Activated T-helper 17 cell treated with anti-CD3 and anti-CD28 coated beads, Interleukin-2, amount 50 U/mL, for 72 hours (primary cell): Measurements from ENCODE around the gene COL5A1. TPM values are rescaled to one million over a fixed set of nuclear protein-coding genes. Genes with fewer than 3 reads are reported as not detected.

ENCODE experiments used
- ATAC-seq: fragments of 150-1000 bp; cut with Tn5 transposase; replicated peaks from 2 replicates; pipeline ENCODE4 v1.10.0; 2021; ENCODE audit warnings: mild to moderate bottlenecking, moderate library complexity
- H3K27ac Mint-ChIP-seq: one replicate; pipeline ENCODE4 v1.8.0; 2022; ENCODE audit warnings: mixed read lengths
- H3K27me3 Mint-ChIP-seq: one replicate; pipeline ENCODE4 v1.8.0; 2022; ENCODE audit warnings: mixed read lengths
- H3K36me3 Mint-ChIP-seq: one replicate; pipeline ENCODE4 v1.8.0; 2022; ENCODE audit warnings: low read depth, mild to moderate bottlenecking, mixed read lengths
- H3K4me1 Mint-ChIP-seq: one replicate; pipeline ENCODE4 v1.8.0; 2022; ENCODE audit warnings: mixed read lengths
- H3K4me3 Mint-ChIP-seq: one replicate; pipeline ENCODE4 v1.8.0; 2022; ENCODE audit warnings: mild to moderate bottlenecking, mixed read lengths
- H3K9me3 Mint-ChIP-seq: one replicate; pipeline ENCODE4 v1.8.0; 2022; ENCODE audit warnings: mixed read lengths
- total RNA-seq, 2 donors: library from RNA; stranded (reverse); gene quantifications; one replicate each; pipeline ENCODE4 v1.2.3, GENCODE V29; 2022

The COL5A1 gene
- total RNA-seq, 2 donors from 2014 or later: 0.50 to 1.3 TPM

- Mint-ChIP-seq H3K27me3 (no peaks in the 10 kb centered on the region), H3K4me1 (peaks cover 4% of the 10 kb centered on the region), H3K27ac (no peak overlapping the region), H3K4me3 (no peak overlapping the region), H3K9me3 (no peaks in the 10 kb centered on the region), H3K36me3 (no peaks in the 10 kb centered on the region)
- ATAC-seq: no peak
Measured at GRCh38 chr9:134732392-134733110, 90.9 kb downstream of the COL5A1 start.

- H3K4me3 Mint-ChIP-seq: no peak overlapping the region
- no peaks in the 10 kb centered on the region for H3K36me3 Mint-ChIP-seq
- no peak for ATAC-seq
- H3K27me3 Mint-ChIP-seq: no peaks in the 10 kb centered on the region
- peaks cover 4% of the 10 kb centered on the region for H3K4me1 Mint-ChIP-seq
- no peak overlapping the region for H3K27ac Mint-ChIP-seq
- H3K9me3 Mint-ChIP-seq: no peaks in the 10 kb centered on the region
Measured at GRCh38 chr9:134733480-134734232, 92.1 kb downstream of the COL5A1 start.

- H3K27me3 Mint-ChIP-seq: no peaks in the 10 kb centered on the region
- H3K4me1 Mint-ChIP-seq: peaks cover 1% of the 10 kb centered on the region
- H3K36me3 Mint-ChIP-seq: no peaks in the 10 kb centered on the region
- H3K27ac Mint-ChIP-seq: no peak overlapping the region
- ATAC-seq: no peak
- no peak overlapping the region for H3K4me3 Mint-ChIP-seq
- no peaks in the 10 kb centered on the region for H3K9me3 Mint-ChIP-seq
Measured at GRCh38 chr9:134734270-134734669, 92.7 kb downstream of the COL5A1 start.

GRCh38 chr9:134735441-134736175 is 94.0 kb downstream of the COL5A1 start:
- H3K27ac Mint-ChIP-seq: no peak overlapping the region
- H3K27me3 Mint-ChIP-seq: no peaks in the 10 kb centered on the region
- H3K9me3 Mint-ChIP-seq: no peaks in the 10 kb centered on the region
- no peak for ATAC-seq
- H3K4me3 Mint-ChIP-seq: no peak overlapping the region
- H3K36me3 Mint-ChIP-seq: no peaks in the 10 kb centered on the region
- H3K4me1 Mint-ChIP-seq: no peaks in the 10 kb centered on the region

- Mint-ChIP-seq H3K36me3 (no peaks in the 10 kb centered on the region), H3K4me3 (no peak overlapping the region), H3K9me3 (no peaks in the 10 kb centered on the region), H3K27me3 (no peaks in the 10 kb centered on the region), H3K27ac (no peak overlapping the region), H3K4me1 (no peaks in the 10 kb centered on the region)
- ATAC-seq: no peak
Measured at GRCh38 chr9:134736791-134737497, 95.3 kb downstream of the COL5A1 start.

- H3K27ac Mint-ChIP-seq: no peak overlapping the region
- H3K9me3 Mint-ChIP-seq: no peaks in the 10 kb centered on the region
- H3K27me3 Mint-ChIP-seq: no peaks in the 10 kb centered on the region
- no peaks in the 10 kb centered on the region for H3K4me1 Mint-ChIP-seq
- no peak overlapping the region for H3K4me3 Mint-ChIP-seq
- no peak for ATAC-seq
- no peaks in the 10 kb centered on the region for H3K36me3 Mint-ChIP-seq
Measured at GRCh38 chr9:134737842-134738580, 96.4 kb downstream of the COL5A1 start.

- no peak overlapping the region for H3K4me3 Mint-ChIP-seq
- H3K36me3 Mint-ChIP-seq: no peaks in the 10 kb centered on the region
- H3K27me3 Mint-ChIP-seq: no peaks in the 10 kb centered on the region
- ATAC-seq: no peak
- peak overlapping the region; percentile 26 for H3K27ac Mint-ChIP-seq
- no peaks in the 10 kb centered on the region for H3K9me3 Mint-ChIP-seq
- H3K4me1 Mint-ChIP-seq: no peaks in the 10 kb centered on the region
Measured at GRCh38 chr9:134738869-134739659, 97.5 kb downstream of the COL5A1 start.

GRCh38 chr9:134739660-134739968 is 98.0 kb downstream of the COL5A1 start:
- ATAC-seq: no peak
- H3K9me3 Mint-ChIP-seq: no peaks in the 10 kb centered on the region
- H3K27ac Mint-ChIP-seq: peak overlapping the region; percentile 26
- no peaks in the 10 kb centered on the region for H3K27me3 Mint-ChIP-seq
- H3K36me3 Mint-ChIP-seq: no peaks in the 10 kb centered on the region
- H3K4me3 Mint-ChIP-seq: no peak overlapping the region
- no peaks in the 10 kb centered on the region for H3K4me1 Mint-ChIP-seq

GRCh38 chr9:134740071-134740470 is 98.5 kb downstream of the COL5A1 start:
- Mint-ChIP-seq H3K27me3 (no peaks in the 10 kb centered on the region), H3K4me1 (no peaks in the 10 kb centered on the region), H3K4me3 (no peak overlapping the region), H3K27ac (no peak overlapping the region), H3K36me3 (no peaks in the 10 kb centered on the region), H3K9me3 (no peaks in the 10 kb centered on the region)
- no peak for ATAC-seq

- Mint-ChIP-seq H3K4me1 (no peaks in the 10 kb centered on the region), H3K27ac (no peak overlapping the region), H3K36me3 (no peaks in the 10 kb centered on the region), H3K27me3 (no peaks in the 10 kb centered on the region), H3K9me3 (no peaks in the 10 kb centered on the region), H3K4me3 (no peak overlapping the region)
- ATAC-seq: no peak
Measured at GRCh38 chr9:134741846-134742245, 100.2 kb downstream of the COL5A1 start.

GRCh38 chr9:134742822-134743535 is 101.4 kb downstream of the COL5A1 start:
- no peak overlapping the region for H3K4me3 Mint-ChIP-seq
- no peaks in the 10 kb centered on the region for H3K36me3 Mint-ChIP-seq
- H3K27me3 Mint-ChIP-seq: no peaks in the 10 kb centered on the region
- no peak for ATAC-seq
- H3K9me3 Mint-ChIP-seq: peaks cover under 1% of the 10 kb centered on the region
- H3K27ac Mint-ChIP-seq: no peak overlapping the region
- H3K4me1 Mint-ChIP-seq: no peaks in the 10 kb centered on the region

GRCh38 chr9:134743853-134744252 is 102.2 kb downstream of the COL5A1 start:
- peaks cover 3% of the 10 kb centered on the region for H3K9me3 Mint-ChIP-seq

More at GRCh38 chr9:134743853-134744252, 102.2 kb downstream of the COL5A1 start:
- no peaks in the 10 kb centered on the region for H3K4me1 Mint-ChIP-seq
- ATAC-seq: no peak
- no peaks in the 10 kb centered on the region for H3K27me3 Mint-ChIP-seq
- H3K4me3 Mint-ChIP-seq: no peak overlapping the region
- no peak overlapping the region for H3K27ac Mint-ChIP-seq
- H3K36me3 Mint-ChIP-seq: no peaks in the 10 kb centered on the region
